OCI-LY3 (cell line): ENCODE measurements around the gene KRTCAP3.

ENCODE experiments used
- CTCF ChIP-seq: fragments of 200-600, 300-600 bp; sonication (generic); IDR thresholded peaks from 2 replicates; pipeline ENCODE4 v1.5.1; 2014; ENCODE audit warnings: antibody characterized with exemption, low read length, low read depth
- EZH2phosphoT487 ChIP-seq: fragments of 200-600 bp; shearing (Covaris generic); IDR thresholded peaks from 2 replicates; pipeline ENCODE4 v1.6.1; 2018; ENCODE audit warnings: antibody characterized with exemption, mixed run types, low read depth

GRCh38 chr2:27453968-27454367, 11.8 kb downstream of the KRTCAP3 start:
- TF ChIP-seq CTCF (no peak), EZH2phosphoT487 (no peak)
